ENCODE results near the gene CDKN1C.

Gene CDKN1C

GRCh38 chr11:2921742-2922493 lies 36.3 kb upstream of the CDKN1C start:
- DNase-seq (ENCODE audit: low read depth) = no peak
- TF ChIP-seq, protein P1, sequence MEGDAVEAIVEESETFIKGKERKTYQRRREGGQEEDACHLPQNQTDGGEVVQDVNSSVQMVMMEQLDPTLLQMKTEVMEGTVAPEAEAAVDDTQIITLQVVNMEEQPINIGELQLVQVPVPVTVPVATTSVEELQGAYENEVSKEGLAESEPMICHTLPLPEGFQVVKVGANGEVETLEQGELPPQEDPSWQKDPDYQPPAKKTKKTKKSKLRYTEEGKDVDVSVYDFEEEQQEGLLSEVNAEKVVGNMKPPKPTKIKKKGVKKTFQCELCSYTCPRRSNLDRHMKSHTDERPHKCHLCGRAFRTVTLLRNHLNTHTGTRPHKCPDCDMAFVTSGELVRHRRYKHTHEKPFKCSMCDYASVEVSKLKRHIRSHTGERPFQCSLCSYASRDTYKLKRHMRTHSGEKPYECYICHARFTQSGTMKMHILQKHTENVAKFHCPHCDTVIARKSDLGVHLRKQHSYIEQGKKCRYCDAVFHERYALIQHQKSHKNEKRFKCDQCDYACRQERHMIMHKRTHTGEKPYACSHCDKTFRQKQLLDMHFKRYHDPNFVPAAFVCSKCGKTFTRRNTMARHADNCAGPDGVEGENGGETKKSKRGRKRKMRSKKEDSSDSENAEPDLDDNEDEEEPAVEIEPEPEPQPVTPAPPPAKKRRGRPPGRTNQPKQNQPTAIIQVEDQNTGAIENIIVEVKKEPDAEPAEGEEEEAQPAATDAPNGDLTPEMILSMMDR (conservative IDR thresholded peaks at IDR 0.05; ENCODE audit: control insufficient read depth, insufficient read depth, low read depth, low read length) = no peak
- H3K4me3 ChIP-seq (ENCODE audit: control insufficient read depth, low read depth, low read length) = no peak overlapping the region

GRCh38 chr11:2921261-2921660 lies 35.7 kb upstream of the CDKN1C start:
- H3K4me3 ChIP-seq (ENCODE audit: control insufficient read depth, low read depth, low read length) = no peak overlapping the region
- no peak for DNase-seq (ENCODE audit: low read depth)
- TF ChIP-seq, protein P1 (conservative IDR thresholded peaks at IDR 0.05; ENCODE audit: control insufficient read depth, insufficient read depth, low read depth, low read length) = no peak

DNA sequence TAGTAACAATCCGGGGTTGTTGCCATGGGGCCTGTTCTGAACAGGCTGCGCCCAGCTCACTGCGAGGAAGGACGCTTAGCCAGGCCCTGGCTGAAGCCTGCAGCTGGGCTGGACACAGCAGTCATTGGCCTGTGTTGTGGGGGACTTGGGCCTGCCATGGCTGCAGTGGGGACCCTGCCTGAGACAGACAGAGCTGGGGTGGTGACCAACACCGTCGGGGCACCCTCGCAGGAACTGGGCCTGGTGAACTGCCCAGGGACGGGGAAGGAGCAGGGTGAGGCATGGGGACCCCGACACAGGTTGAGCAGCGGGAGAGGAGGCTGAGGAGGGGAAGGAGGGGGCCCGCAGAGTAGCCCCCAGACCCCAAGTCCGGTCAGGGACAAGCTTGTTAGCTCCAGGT lies 34.8 kb upstream of the CDKN1C start:
- H3K4me3 ChIP-seq (ENCODE audit: control insufficient read depth, low read depth, low read length) = no peak overlapping the region
- DNase-seq (ENCODE audit: low read depth) = no peak
- TF ChIP-seq, protein P1 (conservative IDR thresholded peaks at IDR 0.05; ENCODE audit: control insufficient read depth, insufficient read depth, low read depth, low read length) = no peak

DNA sequence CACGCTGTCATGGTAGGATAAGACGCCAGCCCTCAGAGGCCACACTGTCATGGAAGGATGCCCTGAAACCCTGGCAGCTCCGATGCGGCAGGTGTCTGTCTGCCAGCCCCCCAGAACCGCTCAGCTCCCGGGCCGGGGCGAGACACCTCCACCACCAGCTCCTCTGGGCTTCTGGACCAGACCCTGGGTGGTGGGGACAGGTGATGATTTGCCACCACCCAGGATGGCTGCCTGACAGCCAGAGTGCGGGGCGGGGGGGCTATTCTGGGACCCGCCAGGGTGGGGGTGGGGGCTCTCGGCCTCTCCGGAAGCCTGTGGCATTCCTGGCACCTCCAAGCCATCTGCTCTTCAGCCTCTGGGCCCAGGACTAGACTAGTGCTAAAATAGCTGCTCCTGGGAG lies 34.3 kb upstream of the CDKN1C start:
- TF ChIP-seq, protein P1 (conservative IDR thresholded peaks at IDR 0.05; ENCODE audit: control insufficient read depth, insufficient read depth, low read depth, low read length) = no peak
- DNase-seq (ENCODE audit: low read depth) = no peak
- no peak overlapping the region for H3K4me3 ChIP-seq (ENCODE audit: control insufficient read depth, low read depth, low read length)

- no peak overlapping the region for H3K4me3 ChIP-seq (ENCODE audit: control insufficient read depth, low read depth, low read length)
- DNase-seq (ENCODE audit: low read depth) = no peak
- TF ChIP-seq, protein P1 (conservative IDR thresholded peaks at IDR 0.05; ENCODE audit: control insufficient read depth, insufficient read depth, low read depth, low read length) = no peak
Measured at GRCh38 chr11:2919188-2919587, 33.6 kb upstream of the CDKN1C start.

- no peak for DNase-seq (ENCODE audit: low read depth)
- no peak overlapping the region for H3K4me3 ChIP-seq (ENCODE audit: control insufficient read depth, low read depth, low read length)
- TF ChIP-seq, protein P1 (conservative IDR thresholded peaks at IDR 0.05; ENCODE audit: control insufficient read depth, insufficient read depth, low read depth, low read length) = no peak
Measured at GRCh38 chr11:2917842-2918490, 32.4 kb upstream of the CDKN1C start.

Data from fibroblast of mammary gland (primary cell).